GM12878 (cell line): Measurements from ENCODE around the gene AP4E1.

Experiments used
- CREB1 ChIP-seq: IDR thresholded peaks from 2 replicates; pipeline ENCODE4 v1.6.1; 2012; ENCODE audit warnings: low read depth, mild to moderate bottlenecking, inconsistent platforms
- CTCF ChIP-seq, 3 experiments: IDR thresholded peaks in 2 of 3; conservative IDR thresholded peaks in 1 of 3; 2 replicates each; pipeline ENCODE4 v1.5.1; 2011; ENCODE audit warnings: low read depth in 3 of 3, low read length in 3 of 3, mild to moderate bottlenecking in 3 of 3, control low read depth in 2 of 3, moderate library complexity in 2 of 3, inconsistent platforms in 1 of 3, mixed read lengths in 1 of 3; ENCODE audit not compliant: control insufficient read depth in 2 of 3, insufficient read depth in 1 of 3; ENCODE audit errors: extremely low read depth in 1 of 3
- EGR1 ChIP-seq, 2 experiments: IDR thresholded peaks; 1 replicate in 1 of 2; 2 replicates in 1 of 2; pipeline ENCODE4 v1.6.1; 2011 to 2012; ENCODE audit warnings: low read depth in 2 of 2, low read length in 2 of 2, borderline replicate concordance in 1 of 2, mild to moderate bottlenecking in 1 of 2, moderate library complexity in 1 of 2
- FOXM1 ChIP-seq: IDR thresholded peaks from 2 replicates; pipeline ENCODE4 v1.6.1; 2012; ENCODE audit warnings: low read depth, mild to moderate bottlenecking, inconsistent platforms, low read length, moderate library complexity
- RAD21 ChIP-seq: IDR thresholded peaks from 2 replicates; pipeline ENCODE4 v1.6.1; 2011; ENCODE audit warnings: mild to moderate bottlenecking, low read depth, low read length, moderate library complexity; ENCODE audit not compliant: insufficient read depth
- SUZ12 ChIP-seq: fragments of 200-600 bp; sonication (generic); IDR thresholded peaks from one replicate; pipeline ENCODE4 v1.6.1; 2018; ENCODE audit warnings: antibody characterized with exemption, mild to moderate bottlenecking; ENCODE audit not compliant: unreplicated experiment

- no peak for TF ChIP-seq SUZ12
- TF ChIP-seq RAD21, result no peak
- TF ChIP-seq EGR1 (IDR thresholded peaks at IDR 0.05; ENCODE audit: borderline replicate concordance in 1 of 2, low read depth in 2 of 2, low read length in 2 of 2), result no peak
- no peak for TF ChIP-seq CREB1
- no peak for TF ChIP-seq FOXM1
- TF ChIP-seq CTCF (IDR thresholded peaks at IDR 0.05 in 2 of 3, conservative IDR thresholded peaks at IDR 0.05 in 1 of 3; ENCODE audit: control insufficient read depth in 2 of 3, extremely low read depth in 1 of 3, insufficient read depth in 1 of 3, low read depth in 3 of 3, low read length in 3 of 3), result no peak
Measured at GRCh38 chr15:50860824-50861223, 47.7 kb upstream of the AP4E1 start.
